ENCODE data around the gene ZNF526. TPM values are rescaled to one million over a fixed set of nuclear protein-coding genes. Genes with fewer than 3 reads are reported as not detected.

The ZNF526 gene
- total RNA-seq, 1 donor from 2014 or later, result 7.0 TPM

DNA sequence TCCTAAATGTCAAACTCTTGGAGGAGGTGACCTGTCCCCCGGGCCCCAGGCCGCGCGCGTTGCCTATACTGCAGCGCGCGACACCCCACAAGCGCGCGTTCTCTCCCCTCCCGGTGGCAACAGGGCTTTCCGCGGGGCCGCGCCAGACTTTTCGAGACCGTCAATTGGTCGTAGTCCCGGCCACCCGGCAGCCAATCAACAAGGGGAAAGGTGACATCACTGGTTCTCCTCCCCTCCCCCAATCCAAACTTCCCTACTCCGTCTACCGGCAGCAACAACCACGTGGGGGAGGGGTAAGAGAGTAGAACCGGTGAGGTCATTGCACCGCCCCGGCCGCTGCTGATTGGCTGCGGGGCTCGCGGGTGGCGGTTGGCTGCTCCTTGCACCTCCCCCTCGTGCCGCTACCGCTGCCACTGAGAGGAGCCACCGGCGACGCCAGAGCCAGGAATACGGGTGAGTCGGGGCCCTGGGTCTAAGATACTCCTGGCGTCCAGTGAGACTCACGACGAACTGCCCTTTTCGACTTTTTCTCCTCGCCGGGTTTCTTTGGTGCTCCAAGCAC, 48.1 kb downstream of the ZNF526 start:
- Histone ChIP-seq H3K36me3 (peaks cover 12 to 13% of the 10 kb centered on the region in 2 donors), H3K4me3 (peak overlapping the region; percentile 60 to 75), H3K4me1 (peaks cover 6 to 20% of the 10 kb centered on the region in 2 donors), H3K27me3 (no peaks in the 10 kb centered on the region), H3K27ac (peak overlapping the region; percentile 97 to 98), H3K9me3 (no peaks in the 10 kb centered on the region)
- DNase-seq (ENCODE audit: low spot score in 2 of 2), result peak; percentile 97 to 100
- TF ChIP-seq, protein P1, sequence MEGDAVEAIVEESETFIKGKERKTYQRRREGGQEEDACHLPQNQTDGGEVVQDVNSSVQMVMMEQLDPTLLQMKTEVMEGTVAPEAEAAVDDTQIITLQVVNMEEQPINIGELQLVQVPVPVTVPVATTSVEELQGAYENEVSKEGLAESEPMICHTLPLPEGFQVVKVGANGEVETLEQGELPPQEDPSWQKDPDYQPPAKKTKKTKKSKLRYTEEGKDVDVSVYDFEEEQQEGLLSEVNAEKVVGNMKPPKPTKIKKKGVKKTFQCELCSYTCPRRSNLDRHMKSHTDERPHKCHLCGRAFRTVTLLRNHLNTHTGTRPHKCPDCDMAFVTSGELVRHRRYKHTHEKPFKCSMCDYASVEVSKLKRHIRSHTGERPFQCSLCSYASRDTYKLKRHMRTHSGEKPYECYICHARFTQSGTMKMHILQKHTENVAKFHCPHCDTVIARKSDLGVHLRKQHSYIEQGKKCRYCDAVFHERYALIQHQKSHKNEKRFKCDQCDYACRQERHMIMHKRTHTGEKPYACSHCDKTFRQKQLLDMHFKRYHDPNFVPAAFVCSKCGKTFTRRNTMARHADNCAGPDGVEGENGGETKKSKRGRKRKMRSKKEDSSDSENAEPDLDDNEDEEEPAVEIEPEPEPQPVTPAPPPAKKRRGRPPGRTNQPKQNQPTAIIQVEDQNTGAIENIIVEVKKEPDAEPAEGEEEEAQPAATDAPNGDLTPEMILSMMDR (IDR thresholded peaks at IDR 0.05), result no peak
- intact Hi-C loops (cut with DNase I), result loop anchor here (1.0 kb wide), 3 partner anchors 13 to 51 kb away; partner anchors contain the start of genes DEDD2, ERF and GSK3A

DNA sequence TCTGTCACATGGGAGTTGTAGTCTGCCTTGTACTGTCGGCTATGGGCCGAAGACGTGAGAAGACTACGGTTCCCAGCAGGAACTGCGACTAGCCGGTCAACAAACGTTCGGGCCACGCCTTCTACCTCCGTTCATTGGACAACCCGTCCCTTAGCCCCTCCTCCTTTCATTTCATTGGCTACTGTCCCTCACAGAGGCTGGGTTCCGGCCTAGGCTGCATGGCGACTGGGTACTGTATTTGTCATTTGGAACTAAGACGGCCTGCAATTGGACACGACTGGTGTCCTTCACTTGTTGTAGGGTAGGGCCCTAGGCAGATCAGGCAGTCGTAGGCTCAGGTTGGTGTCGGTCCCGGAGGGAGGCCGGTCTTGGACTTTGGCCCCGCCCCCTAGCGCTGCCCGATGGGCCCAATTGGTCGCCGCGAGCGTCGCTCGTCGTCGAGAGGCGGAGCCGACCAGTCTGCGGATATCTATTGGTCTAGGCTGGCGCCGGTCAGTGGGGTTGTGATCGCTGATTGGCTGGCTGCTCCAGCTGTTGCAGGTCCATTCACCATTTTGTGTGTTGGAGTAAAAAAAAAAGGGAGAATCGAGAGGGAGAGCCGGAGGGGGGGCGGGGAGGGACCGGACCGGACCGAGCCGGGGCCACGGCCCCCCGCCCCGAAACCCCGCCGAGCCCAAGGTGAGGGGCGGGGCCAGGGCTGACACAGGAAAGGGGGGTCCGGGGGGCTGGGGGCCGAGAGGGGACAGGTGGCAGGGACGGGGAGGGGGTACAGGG, 48.8 kb downstream of the ZNF526 start, which contains the start of gene CIC:
CIC (plus strand) TSS at position 549 of the 774 bp plus-strand sequence. CDS start 2,532 bp downstream, outside the sequence.
- H3K4me3 ChIP-seq, result peak within 1 kb of the TSS; percentile 62 to 75
- peaks cover 19 to 20% of the 10 kb centered on the region in 2 donors for H3K36me3 ChIP-seq
- intact Hi-C loops (cut with DNase I), result loop anchor here (1.0 kb wide), 3 partner anchors 14 to 52 kb away; partner anchors contain the start of genes DEDD2, ERF and GSK3A
- no peaks in the 10 kb centered on the region for H3K27me3 ChIP-seq
- H3K27ac ChIP-seq, result peak within 1 kb of the TSS; percentile 97 to 98
- no peaks in the 10 kb centered on the region for H3K9me3 ChIP-seq
- TF ChIP-seq, protein P1 (IDR thresholded peaks at IDR 0.05), result no peak
- peak; percentile 100 for DNase-seq (ENCODE audit: low spot score in 2 of 2)
- peaks cover 6 to 20% of the 10 kb centered on the region in 2 donors for H3K4me1 ChIP-seq

DNA sequence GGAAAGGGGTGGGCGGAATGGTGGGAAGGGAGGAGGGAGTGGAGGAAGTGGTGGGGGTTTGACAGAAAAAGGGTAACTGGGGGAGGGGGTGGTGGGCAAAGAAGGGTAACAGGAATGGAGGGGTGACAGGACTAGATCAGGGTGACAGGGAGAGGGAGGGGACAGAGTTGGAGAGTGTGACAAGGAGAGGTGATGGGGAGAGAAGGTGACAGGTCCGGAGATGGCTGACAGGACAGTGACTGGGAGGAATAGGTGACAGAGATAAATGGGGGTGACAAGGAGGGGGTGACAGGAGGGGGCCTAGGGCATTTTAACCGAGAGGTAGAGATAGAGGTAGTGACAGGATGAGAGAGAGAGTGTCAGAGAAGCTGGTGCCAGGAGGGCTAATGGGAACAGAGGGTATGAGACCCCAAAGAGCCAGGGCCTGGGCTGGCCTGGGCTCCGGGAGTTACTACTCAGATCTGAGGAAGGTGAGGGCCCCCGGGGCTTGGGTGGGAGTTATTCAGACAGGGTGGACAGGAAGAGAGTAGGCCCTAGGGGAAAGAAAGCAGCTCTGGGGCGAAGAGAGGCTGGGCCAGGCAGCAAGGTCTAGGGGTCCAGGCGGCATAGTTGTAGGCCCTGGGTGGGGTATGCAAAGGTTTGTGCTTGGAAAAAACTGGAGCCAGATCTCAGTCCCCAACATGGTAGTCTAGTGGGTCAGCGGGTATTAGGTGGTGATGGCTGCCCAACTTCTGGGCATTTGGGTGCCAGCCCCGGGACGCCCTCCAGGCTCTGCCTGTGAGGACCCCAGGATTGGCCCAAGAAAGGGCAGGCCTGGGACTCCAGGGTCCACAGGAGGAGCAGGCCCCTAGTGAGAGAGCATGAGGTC, 49.6 kb downstream of the ZNF526 start:
- DNase-seq (ENCODE audit: low spot score in 2 of 2), result no peak
- Histone ChIP-seq H3K4me3 (peak overlapping the region; percentile 62 to 74), H3K27me3 (no peaks in the 10 kb centered on the region), H3K4me1 (peaks cover 10 to 20% of the 10 kb centered on the region in 2 donors), H3K36me3 (peaks cover 27 to 28% of the 10 kb centered on the region in 2 donors), H3K27ac (peak overlapping the region; percentile 95 to 97), H3K9me3 (no peaks in the 10 kb centered on the region)
- intact Hi-C loops (cut with DNase I), result loop anchor here (1.0 kb wide), 1 partner anchor 10 kb away; no protein-coding TSS in a partner anchor
- TF ChIP-seq, protein P1 (IDR thresholded peaks at IDR 0.05), result no peak

DNA sequence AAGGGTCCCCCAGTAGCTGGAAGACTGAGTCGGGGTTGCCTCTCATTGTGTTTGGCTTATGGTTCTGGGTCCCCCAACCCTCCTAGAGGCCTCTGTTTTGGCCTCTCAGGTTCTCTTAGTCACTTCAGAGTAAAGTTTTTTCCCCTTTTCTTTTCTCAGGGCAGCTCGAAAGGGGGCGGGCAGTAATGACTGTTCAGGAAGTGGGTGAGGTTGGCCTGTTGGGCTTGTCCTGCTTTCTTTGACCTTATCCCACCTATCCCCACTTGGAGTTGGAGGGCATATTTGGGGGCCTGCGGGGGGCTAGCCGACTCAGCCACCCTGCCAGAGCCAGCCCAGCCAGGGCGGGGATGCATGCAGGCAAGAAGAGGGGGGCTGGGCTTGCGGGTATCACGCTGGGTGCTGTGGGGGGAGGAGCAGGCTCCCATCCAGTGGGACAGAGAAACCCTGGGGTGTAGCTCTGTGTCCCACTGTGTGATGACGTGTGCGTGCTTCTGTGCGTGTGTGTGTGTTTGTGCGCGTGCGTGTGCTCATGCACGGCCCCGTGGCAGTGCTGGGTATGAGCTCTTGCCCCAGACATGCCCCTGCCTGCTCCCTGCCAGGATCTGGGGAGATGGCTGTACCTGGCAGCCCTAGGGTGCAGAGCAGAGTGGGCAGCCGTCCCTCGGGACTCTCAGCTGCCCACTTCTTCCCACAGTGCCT, 50.4 kb downstream of the ZNF526 start:
- H3K27ac ChIP-seq, result peak overlapping the region; percentile 95 to 97
- peaks cover 33 to 35% of the 10 kb centered on the region in 2 donors for H3K36me3 ChIP-seq
- peak; percentile 75 to 89 for DNase-seq (ENCODE audit: low spot score in 2 of 2)
- H3K4me1 ChIP-seq, result peaks cover 10 to 25% of the 10 kb centered on the region in 2 donors
- intact Hi-C loops (cut with DNase I), result loop anchor here (1.0 kb wide), 1 partner anchor 9 kb away; no protein-coding TSS in a partner anchor
- no peaks in the 10 kb centered on the region for H3K27me3 ChIP-seq
- peak overlapping the region; percentile 62 to 74 for H3K4me3 ChIP-seq
- H3K9me3 ChIP-seq, result no peaks in the 10 kb centered on the region
- TF ChIP-seq, protein P1 (IDR thresholded peaks at IDR 0.05), result no peak

All from ascending aorta (tissue), 2 donors.